IPS-20b (cell line): Measurements from ENCODE around the gene DEPDC1.
"Not testable (repeated sequence)": the region's sequence is repeated elsewhere in the genome, so short reads cannot be mapped to it uniquely, and the experiment has no call there.

Experiments
- H3K27ac ChIP-seq: one replicate; pipeline ENCODE4 v1.5.1; 2013; ENCODE audit warnings: low read length
- H3K27me3 ChIP-seq: 2 replicates; pipeline ENCODE4 v1.6.1; 2013; ENCODE audit warnings: mild to moderate bottlenecking, low read length, inconsistent platforms; ENCODE audit not compliant: insufficient read depth
- H3K36me3 ChIP-seq: 2 replicates; pipeline ENCODE4 v1.6.1; 2013; ENCODE audit warnings: low read depth, mild to moderate bottlenecking, inconsistent platforms, low read length, moderate library complexity; ENCODE audit not compliant: insufficient read depth
- H3K4me1 ChIP-seq: 2 replicates; pipeline ENCODE4 v1.6.1; 2013; ENCODE audit warnings: mild to moderate bottlenecking, control low read depth, inconsistent platforms, low read length, moderate library complexity; ENCODE audit not compliant: insufficient read depth
- H3K4me3 ChIP-seq: 2 replicates; pipeline ENCODE4 v1.5.1; 2013; ENCODE audit warnings: mild to moderate bottlenecking, low read length, inconsistent platforms
- H3K9ac ChIP-seq: 2 replicates; pipeline ENCODE4 v1.6.1; 2013; ENCODE audit warnings: low read depth, mild to moderate bottlenecking, inconsistent platforms, low read length, moderate library complexity
- H3K9me3 ChIP-seq: 2 replicates; pipeline ENCODE4 v1.6.1; 2013; ENCODE audit warnings: mild to moderate bottlenecking, low read depth, low read length, inconsistent platforms; ENCODE audit not compliant: insufficient read depth

Gene DEPDC1

GRCh38 chr1:68497358-68497698 is 446 bp upstream of the DEPDC1 start:
- Histone ChIP-seq H3K4me1 (peaks cover 6% of the 10 kb centered on the region; the same call in 1 of the 2 replicates), H3K4me3 (peak overlapping the region; percentile 90), H3K27me3 (no peaks in the 10 kb centered on the region), H3K9me3 (no peaks in the 10 kb centered on the region), H3K27ac (no peak overlapping the region), H3K36me3 (peaks cover 22% of the 10 kb centered on the region), H3K9ac (peak overlapping the region; percentile 74; the same call in 1 of the 2 replicates)

- no peaks in the 10 kb centered on the region for H3K9me3 ChIP-seq
- H3K4me3 ChIP-seq: peak overlapping the region; percentile 90
- H3K9ac ChIP-seq: peak overlapping the region; percentile 99
- peaks cover 33% of the 10 kb centered on the region for H3K36me3 ChIP-seq
- no peaks in the 10 kb centered on the region for H3K27me3 ChIP-seq
- H3K4me1 ChIP-seq: peaks cover 6% of the 10 kb centered on the region; the same call in 1 of the 2 replicates
- peak overlapping the region; percentile 88 for H3K27ac ChIP-seq
These were observed 758 bp downstream of the DEPDC1 start for GRCh38 chr1:68495968-68496679.

GRCh38 chr1:68495532-68495931 is 1.4 kb downstream of the DEPDC1 start:
- Histone ChIP-seq H3K4me3 (peak overlapping the region; percentile 90), H3K9ac (peak overlapping the region; percentile 99; the same call in 1 of the 2 replicates), H3K27ac (no peak overlapping the region), H3K36me3 (peaks cover 39% of the 10 kb centered on the region), H3K9me3 (no peaks in the 10 kb centered on the region), H3K4me1 (peaks cover 6% of the 10 kb centered on the region; the same call in 1 of the 2 replicates), H3K27me3 (no peaks in the 10 kb centered on the region)

GRCh38 chr1:68493193-68493592 is 3.7 kb downstream of the DEPDC1 start:
- no peaks in the 10 kb centered on the region for H3K27me3 ChIP-seq
- H3K4me1 ChIP-seq: peaks cover 6% of the 10 kb centered on the region; the same call in 1 of the 2 replicates
- H3K9me3 ChIP-seq: no peaks in the 10 kb centered on the region
- H3K36me3 ChIP-seq: peaks cover 62% of the 10 kb centered on the region
- H3K27ac ChIP-seq: no peak overlapping the region
- no peak overlapping the region for H3K9ac ChIP-seq
- H3K4me3 ChIP-seq: no peak overlapping the region; the same call in 1 of the 2 replicates

- H3K27ac ChIP-seq, H3K27me3 ChIP-seq, H3K4me3 ChIP-seq, H3K9me3 ChIP-seq, H3K9ac ChIP-seq, H3K4me1 ChIP-seq: not testable (repeated sequence)
- H3K36me3 ChIP-seq: peaks cover 71% of the 10 kb centered on the region
These were observed 4.6 kb downstream of the DEPDC1 start for GRCh38 chr1:68492255-68492654.

- H3K9me3 ChIP-seq: no peaks in the 10 kb centered on the region
- no peaks in the 10 kb centered on the region for H3K27me3 ChIP-seq
- H3K9ac ChIP-seq: no peak overlapping the region
- peaks cover 3% of the 10 kb centered on the region; the same call in 1 of the 2 replicates for H3K4me1 ChIP-seq
- H3K36me3 ChIP-seq: peaks cover 92% of the 10 kb centered on the region
- no peak overlapping the region for H3K27ac ChIP-seq
- no peak overlapping the region for H3K4me3 ChIP-seq
These were observed 6.7 kb downstream of the DEPDC1 start for GRCh38 chr1:68490046-68490651.

GRCh38 chr1:68485431-68486022 is 11.4 kb downstream of the DEPDC1 start:
- no peaks in the 10 kb centered on the region for H3K9me3 ChIP-seq
- H3K4me1 ChIP-seq: no peaks in the 10 kb centered on the region
- no peak overlapping the region for H3K4me3 ChIP-seq
- H3K27ac ChIP-seq: no peak overlapping the region
- H3K36me3 ChIP-seq: peaks cover 99% of the 10 kb centered on the region
- H3K9ac ChIP-seq: no peak overlapping the region
- H3K27me3 ChIP-seq: no peaks in the 10 kb centered on the region

GRCh38 chr1:68484618-68485017 is 12.3 kb downstream of the DEPDC1 start:
- no peak overlapping the region for H3K9ac ChIP-seq
- no peaks in the 10 kb centered on the region for H3K9me3 ChIP-seq
- H3K4me3 ChIP-seq: no peak overlapping the region
- H3K27me3 ChIP-seq: no peaks in the 10 kb centered on the region
- peaks cover 100% of the 10 kb centered on the region for H3K36me3 ChIP-seq
- no peaks in the 10 kb centered on the region for H3K4me1 ChIP-seq
- no peak overlapping the region for H3K27ac ChIP-seq

GRCh38 chr1:68481041-68481440 is 15.8 kb downstream of the DEPDC1 start:
- Histone ChIP-seq H3K4me3 (no peak overlapping the region), H3K9ac (no peak overlapping the region), H3K9me3 (no peaks in the 10 kb centered on the region), H3K4me1 (0 out of 2 replicates have a peak, but pooled peaks cover 4% of the 10 kb centered on the region), H3K36me3 (peaks cover 97% of the 10 kb centered on the region), H3K27ac (no peak overlapping the region), H3K27me3 (no peaks in the 10 kb centered on the region)

- no peak overlapping the region for H3K9ac ChIP-seq
- no peak overlapping the region for H3K27ac ChIP-seq
- H3K36me3 ChIP-seq: peaks cover 96% of the 10 kb centered on the region
- no peak overlapping the region for H3K4me3 ChIP-seq
- no peaks in the 10 kb centered on the region for H3K27me3 ChIP-seq
- H3K4me1 ChIP-seq: 0 out of 2 replicates have a peak, but pooled peaks cover 4% of the 10 kb centered on the region
- no peaks in the 10 kb centered on the region for H3K9me3 ChIP-seq
These were observed 17.4 kb downstream of the DEPDC1 start for GRCh38 chr1:68479501-68479900.

GRCh38 chr1:68478662-68479061 is 18.2 kb downstream of the DEPDC1 start:
- H3K4me3 ChIP-seq: no peak overlapping the region
- peaks cover 90% of the 10 kb centered on the region for H3K36me3 ChIP-seq
- H3K27me3 ChIP-seq: no peaks in the 10 kb centered on the region
- H3K4me1 ChIP-seq: 0 out of 2 replicates have a peak, but pooled peaks cover 4% of the 10 kb centered on the region
- no peaks in the 10 kb centered on the region for H3K9me3 ChIP-seq
- H3K9ac ChIP-seq: no peak overlapping the region
- no peak overlapping the region for H3K27ac ChIP-seq

- not testable (repeated sequence) for H3K27ac ChIP-seq, H3K27me3 ChIP-seq, H3K9me3 ChIP-seq, H3K4me1 ChIP-seq, H3K9ac ChIP-seq, H3K4me3 ChIP-seq
- peaks cover 69% of the 10 kb centered on the region for H3K36me3 ChIP-seq
These were observed 20.3 kb downstream of the DEPDC1 start for GRCh38 chr1:68476626-68477025.
